SJSA1 (cell line): ENCODE data around the gene ANKK1. TPM values are rescaled to one million over a fixed set of nuclear protein-coding genes. Genes with fewer than 3 reads are reported as not detected.

ENCODE experiments used
- DNase-seq, 2 experiments: peaks; one replicate each; pipeline ENCODE4 v3.0.0-alpha.2; 2015 to 2020; ENCODE audit warnings: low spot score in 2 of 2, low read depth in 1 of 2
- H3K27ac ChIP-seq: fragments of 250-450 bp; sonication (Bioruptor Pico); 2 replicates; pipeline ENCODE4 v1.5.1; 2020; ENCODE audit warnings: mild to moderate bottlenecking, moderate library complexity
- H3K27me3 ChIP-seq: fragments of 250-450 bp; sonication (Bioruptor Pico); replicated peaks from 2 replicates; pipeline ENCODE4 v1.5.1; 2020; ENCODE audit warnings: mild to moderate bottlenecking, moderate library complexity
- H3K36me3 ChIP-seq: fragments of 250-450 bp; sonication (Bioruptor Pico); 2 replicates; pipeline ENCODE4 v1.5.1; 2020; ENCODE audit warnings: mild to moderate bottlenecking
- H3K4me1 ChIP-seq: fragments of 250-450 bp; sonication (Bioruptor Pico); replicated peaks from 2 replicates; pipeline ENCODE4 v1.6.1; 2021; ENCODE audit warnings: mild to moderate bottlenecking
- H3K4me3 ChIP-seq: fragments of 250-450 bp; sonication (Bioruptor Pico); 2 replicates; pipeline ENCODE4 v1.5.1; 2020; ENCODE audit warnings: mild to moderate bottlenecking
- H3K9me3 ChIP-seq: fragments of 250-450 bp; sonication (Bioruptor Pico); replicated peaks from 2 replicates; pipeline ENCODE4 v1.5.1; 2020; ENCODE audit warnings: mild to moderate bottlenecking
- total RNA-seq: library from RNA; depleted of rRNA; stranded (reverse); fragments of >200 nt; shearing (Covaris generic); gene quantifications from 2 replicates; pipeline ENCODE4 v1.2.3, GENCODE V29; 2014

ANKK1 gene
- total RNA-seq, 1 experiment from 2014 or later = not detected

DNA sequence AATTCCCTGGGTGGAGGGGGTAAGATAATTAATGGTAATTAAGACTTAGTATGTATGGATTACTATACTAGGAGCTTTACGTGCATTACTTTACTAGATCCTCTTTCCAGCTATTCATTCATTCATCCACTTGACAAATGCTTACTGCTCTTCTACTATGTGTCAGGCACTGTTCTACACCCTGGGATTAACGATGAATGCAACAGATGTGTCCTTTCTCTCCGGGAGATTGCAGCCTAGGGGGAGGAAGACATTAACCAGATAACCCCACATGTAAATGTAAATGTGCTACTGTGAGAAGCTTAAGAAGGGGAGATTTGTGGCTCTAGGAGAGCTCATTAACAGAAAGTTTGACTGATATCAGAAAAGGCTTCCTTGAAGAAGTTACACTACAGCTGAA is 1.7 kb downstream of the ANKK1 start:
- H3K27me3 ChIP-seq = no peaks in the 10 kb centered on the region
- no peaks in the 10 kb centered on the region for H3K9me3 ChIP-seq
- H3K4me3 ChIP-seq = no peak overlapping the region
- no peak for DNase-seq
- no peak overlapping the region for H3K27ac ChIP-seq
- H3K36me3 ChIP-seq = no peaks in the 10 kb centered on the region
- H3K4me1 ChIP-seq = peaks cover 5% of the 10 kb centered on the region; the same call in 1 of the 2 replicates

DNA sequence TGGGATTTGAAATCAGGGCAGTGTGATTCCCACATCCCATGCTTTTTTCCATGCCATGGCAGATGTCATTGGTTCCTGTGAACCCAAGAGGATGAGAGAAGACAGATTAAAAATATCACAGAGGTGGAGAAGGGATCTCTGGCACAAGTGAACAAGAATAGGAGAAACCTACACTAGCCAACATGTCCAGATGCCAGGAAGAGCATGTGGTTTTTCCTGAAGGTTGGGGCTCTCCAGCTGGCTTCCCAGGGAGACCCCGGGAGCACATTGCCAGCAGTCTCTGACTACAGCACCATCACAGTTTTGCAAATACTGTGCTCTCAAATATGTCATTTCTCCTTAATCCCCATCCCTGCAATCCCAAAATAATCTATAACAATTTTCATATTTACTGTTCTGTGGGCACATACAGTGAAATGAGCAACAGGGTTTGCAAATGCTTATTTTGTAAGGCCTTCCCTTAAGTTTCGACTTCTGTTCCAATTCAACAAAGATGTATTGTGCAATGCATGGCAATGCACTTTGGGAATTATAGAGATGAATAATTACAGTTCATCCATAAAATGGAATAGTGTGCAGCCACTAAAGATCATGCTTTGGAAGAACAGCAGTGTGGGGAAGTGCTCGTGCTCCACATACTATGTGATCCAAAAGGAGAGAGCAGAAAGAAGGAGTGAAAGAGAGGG is 4.8 kb downstream of the ANKK1 start:
- Histone ChIP-seq H3K36me3 (no peaks in the 10 kb centered on the region), H3K9me3 (no peaks in the 10 kb centered on the region), H3K4me3 (no peak overlapping the region), H3K27me3 (no peaks in the 10 kb centered on the region), H3K4me1 (no peaks in the 10 kb centered on the region), H3K27ac (no peak overlapping the region)
- DNase-seq = no peak

DNA sequence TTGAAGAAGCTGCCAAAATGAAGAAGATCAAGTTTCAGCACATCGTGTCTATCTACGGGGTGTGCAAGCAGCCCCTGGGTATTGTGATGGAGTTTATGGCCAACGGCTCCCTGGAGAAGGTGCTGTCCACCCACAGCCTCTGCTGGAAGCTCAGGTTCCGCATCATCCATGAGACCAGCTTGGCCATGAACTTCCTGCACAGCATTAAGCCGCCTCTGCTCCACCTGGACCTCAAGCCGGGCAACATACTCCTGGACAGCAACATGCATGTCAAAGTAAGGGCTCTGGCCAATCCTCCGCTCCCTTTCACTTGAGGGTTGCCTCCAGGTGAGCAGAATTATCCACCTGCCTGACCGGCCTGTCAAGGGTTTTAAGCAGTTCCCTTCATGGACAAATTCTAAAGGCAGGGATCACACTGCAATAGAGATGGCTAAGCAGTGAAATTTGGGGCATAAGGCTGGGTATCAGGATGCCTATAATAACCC is 6.0 kb downstream of the ANKK1 start:
- H3K36me3 ChIP-seq = no peaks in the 10 kb centered on the region
- H3K4me1 ChIP-seq = no peaks in the 10 kb centered on the region
- H3K27ac ChIP-seq = no peak overlapping the region
- no peaks in the 10 kb centered on the region for H3K9me3 ChIP-seq
- H3K27me3 ChIP-seq = no peaks in the 10 kb centered on the region
- DNase-seq = no peak
- H3K4me3 ChIP-seq = no peak overlapping the region

DNA sequence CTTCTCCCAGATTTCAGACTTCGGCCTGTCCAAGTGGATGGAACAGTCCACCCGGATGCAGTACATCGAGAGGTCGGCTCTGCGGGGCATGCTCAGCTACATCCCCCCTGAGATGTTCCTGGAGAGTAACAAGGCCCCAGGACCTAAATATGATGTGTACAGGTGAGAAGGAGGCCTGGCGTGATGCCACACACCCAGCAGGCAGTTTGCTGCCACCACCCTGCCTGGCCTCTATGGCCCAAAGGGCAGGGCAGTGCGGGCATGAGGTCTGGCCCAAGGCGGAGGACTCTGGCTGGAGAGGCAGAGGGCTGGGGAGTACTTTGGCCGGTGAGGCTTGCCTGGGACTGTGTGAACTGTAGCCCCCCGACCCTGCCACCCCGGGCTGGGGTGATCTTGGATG is 7.3 kb downstream of the ANKK1 start:
- Histone ChIP-seq H3K27me3 (no peaks in the 10 kb centered on the region), H3K27ac (no peak overlapping the region), H3K4me3 (no peak overlapping the region), H3K9me3 (no peaks in the 10 kb centered on the region), H3K36me3 (no peaks in the 10 kb centered on the region), H3K4me1 (no peaks in the 10 kb centered on the region)
- DNase-seq = no peak

DNA sequence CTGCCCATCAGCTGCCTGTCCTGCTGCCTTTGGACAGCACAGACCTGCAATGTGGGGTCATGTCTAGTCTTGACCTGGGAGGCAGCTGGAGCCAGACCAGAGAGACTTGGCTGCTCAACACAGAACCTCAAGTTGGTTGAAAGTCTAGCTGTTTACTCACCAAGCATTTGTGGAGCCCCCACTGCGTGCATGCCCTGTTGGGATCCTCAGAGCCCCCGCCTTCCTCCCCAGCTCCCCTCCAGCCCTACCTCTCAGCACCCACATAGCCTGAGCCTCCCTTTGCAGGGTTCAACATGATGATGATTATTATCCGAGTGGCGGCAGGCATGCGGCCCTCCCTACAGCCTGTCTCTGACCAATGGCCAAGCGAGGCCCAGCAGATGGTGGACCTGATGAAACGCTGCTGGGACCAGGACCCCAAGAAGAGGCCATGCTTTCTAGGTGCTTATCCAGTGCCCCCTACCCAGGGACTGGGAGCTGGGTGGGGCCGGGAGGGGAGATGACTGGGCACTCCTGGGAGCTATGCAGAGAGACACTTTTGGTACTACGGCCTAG is 8.3 kb downstream of the ANKK1 start:
- Histone ChIP-seq H3K27ac (no peak overlapping the region), H3K27me3 (no peaks in the 10 kb centered on the region), H3K36me3 (no peaks in the 10 kb centered on the region), H3K9me3 (no peaks in the 10 kb centered on the region), H3K4me3 (no peak overlapping the region), H3K4me1 (no peaks in the 10 kb centered on the region)
- no peak for DNase-seq

DNA sequence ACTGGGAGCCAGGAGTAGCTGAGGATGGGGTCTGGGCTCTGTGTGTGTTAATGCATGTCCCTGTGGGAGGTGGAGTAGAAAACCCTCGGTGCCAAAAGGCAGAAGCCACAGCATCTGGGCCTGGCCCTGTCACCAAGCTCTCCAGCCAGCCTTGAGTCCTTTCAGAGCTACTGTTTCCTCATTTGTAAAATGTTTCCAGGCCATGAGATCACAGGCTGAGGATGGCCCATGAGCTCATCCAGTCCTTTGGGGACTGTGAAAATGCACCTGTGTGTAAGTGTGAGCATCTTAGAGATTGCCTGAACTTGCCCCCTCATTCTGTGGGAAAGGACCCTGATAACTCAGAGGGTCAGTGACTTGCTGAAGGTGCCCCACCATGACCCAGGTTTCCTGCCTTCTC is 9.1 kb downstream of the ANKK1 start:
- H3K27ac ChIP-seq = no peak overlapping the region
- no peaks in the 10 kb centered on the region for H3K4me1 ChIP-seq
- no peaks in the 10 kb centered on the region for H3K9me3 ChIP-seq
- no peak overlapping the region for H3K4me3 ChIP-seq
- no peaks in the 10 kb centered on the region for H3K36me3 ChIP-seq
- DNase-seq = no peak
- no peaks in the 10 kb centered on the region for H3K27me3 ChIP-seq

DNA sequence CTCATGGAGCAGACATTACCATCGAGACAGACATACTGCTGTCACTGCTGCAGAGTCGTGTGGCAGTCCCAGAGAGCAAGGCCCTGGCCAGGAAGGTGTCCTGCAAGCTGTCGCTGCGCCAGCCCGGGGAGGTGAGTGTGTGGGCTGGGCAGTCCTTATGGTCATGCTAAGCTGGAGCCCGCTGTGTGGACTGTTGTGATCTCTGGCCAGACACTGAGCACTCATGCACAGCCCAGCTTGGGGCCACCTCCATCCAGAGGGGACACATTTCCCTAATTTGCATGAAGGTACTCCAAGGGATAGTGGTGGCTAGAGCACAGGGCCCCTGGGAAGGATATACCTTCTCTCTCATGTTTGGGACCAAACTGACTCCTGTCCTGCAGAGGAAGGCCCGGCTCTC is 9.6 kb downstream of the ANKK1 start:
- H3K4me3 ChIP-seq = no peak overlapping the region
- no peaks in the 10 kb centered on the region for H3K27me3 ChIP-seq
- no peaks in the 10 kb centered on the region for H3K4me1 ChIP-seq
- H3K36me3 ChIP-seq = no peaks in the 10 kb centered on the region
- H3K27ac ChIP-seq = no peak overlapping the region
- no peaks in the 10 kb centered on the region for H3K9me3 ChIP-seq
- DNase-seq = no peak

DNA sequence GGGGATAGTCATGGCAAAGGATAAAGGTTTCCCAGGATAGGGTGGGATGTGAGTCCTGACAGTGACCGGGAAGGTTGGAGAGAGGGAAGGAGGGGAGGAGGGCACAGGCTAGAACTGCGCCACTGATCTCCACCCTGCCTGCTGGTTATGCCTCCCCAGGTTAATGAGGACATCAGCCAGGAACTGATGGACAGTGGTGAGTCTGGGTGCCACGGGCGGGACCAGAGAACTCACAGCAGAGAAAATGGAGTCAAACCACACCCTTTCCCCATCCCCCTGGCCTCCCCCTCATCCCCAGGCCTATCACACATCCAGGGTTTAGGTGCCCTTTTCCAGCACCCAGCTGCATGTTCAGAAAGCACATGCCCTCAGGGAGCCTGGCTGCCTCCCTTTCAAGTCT is 10.2 kb downstream of the ANKK1 start:
- no peaks in the 10 kb centered on the region for H3K4me1 ChIP-seq
- no peak overlapping the region for H3K27ac ChIP-seq
- no peaks in the 10 kb centered on the region for H3K27me3 ChIP-seq
- no peaks in the 10 kb centered on the region for H3K9me3 ChIP-seq
- H3K4me3 ChIP-seq = no peak overlapping the region
- no peak for DNase-seq
- no peaks in the 10 kb centered on the region for H3K36me3 ChIP-seq

DNA sequence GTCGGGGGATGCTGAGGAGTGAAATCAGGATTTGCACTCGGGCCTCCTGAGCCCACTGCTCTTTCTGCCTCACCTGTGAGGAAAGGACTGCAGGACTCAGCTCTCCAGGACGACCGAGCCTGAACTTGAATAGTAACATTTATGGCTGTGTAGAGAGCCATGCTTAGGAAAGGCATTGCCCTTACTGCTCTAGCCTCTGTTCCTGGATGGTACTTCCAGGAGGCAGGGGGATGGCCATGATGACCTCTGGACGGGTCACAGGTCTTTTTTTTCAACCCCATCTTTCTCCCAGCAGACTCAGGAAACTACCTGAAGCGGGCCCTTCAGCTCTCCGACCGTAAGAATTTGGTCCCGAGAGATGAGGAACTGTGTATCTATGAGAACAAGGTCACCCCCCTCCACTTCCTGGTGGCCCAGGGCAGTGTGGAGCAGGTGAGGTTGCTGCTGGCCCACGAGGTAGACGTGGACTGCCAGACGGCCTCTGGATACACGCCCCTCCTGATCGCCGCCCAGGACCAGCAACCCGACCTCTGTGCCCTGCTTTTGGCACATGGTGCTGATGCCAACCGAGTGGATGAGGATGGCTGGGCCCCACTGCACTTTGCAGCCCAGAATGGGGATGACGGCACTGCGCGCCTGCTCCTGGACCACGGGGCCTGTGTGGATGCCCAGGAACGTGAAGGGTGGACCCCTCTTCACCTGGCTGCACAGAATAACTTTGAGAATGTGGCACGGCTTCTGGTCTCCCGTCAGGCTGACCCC is 11.3 kb downstream of the ANKK1 start:
- no peaks in the 10 kb centered on the region for H3K27me3 ChIP-seq
- no peak for DNase-seq

DNA sequence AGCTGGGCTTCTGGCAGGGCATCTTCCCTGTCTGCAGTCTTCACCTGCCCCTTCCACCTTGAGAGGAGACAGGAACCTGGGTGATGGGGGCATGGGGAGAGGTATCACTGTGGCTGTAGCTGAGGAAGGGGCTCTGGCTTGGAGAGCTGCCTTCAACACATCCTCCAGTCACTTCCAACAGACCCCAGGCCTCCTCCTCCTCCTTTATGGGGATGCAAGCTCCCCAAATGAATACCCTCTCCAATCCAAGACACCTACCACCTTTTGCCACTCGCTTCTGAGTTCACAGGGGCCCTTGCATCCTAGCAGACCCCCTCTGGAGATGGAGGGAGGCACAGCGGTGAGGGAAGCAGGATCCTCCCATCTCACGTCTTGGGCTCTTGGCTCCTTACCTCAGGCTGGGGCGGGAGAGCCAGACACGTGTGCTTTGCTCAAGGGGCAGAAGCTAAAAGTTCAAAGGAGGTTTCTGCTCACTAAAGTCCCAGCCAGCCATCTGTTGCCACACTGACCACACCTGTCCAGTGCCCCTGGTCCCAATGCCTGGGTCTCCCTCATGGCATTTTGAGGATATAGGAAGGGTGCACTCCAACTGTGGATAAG is 13.2 kb downstream of the ANKK1 start:
- no peaks in the 10 kb centered on the region for H3K9me3 ChIP-seq
- H3K4me1 ChIP-seq = no peaks in the 10 kb centered on the region; the same call in 1 of the 2 replicates
- no peaks in the 10 kb centered on the region for H3K27me3 ChIP-seq
- no peaks in the 10 kb centered on the region for H3K36me3 ChIP-seq
- no peak for DNase-seq
- H3K4me3 ChIP-seq = no peak overlapping the region
- H3K27ac ChIP-seq = no peak overlapping the region

More for the DNA sequence above, 11.3 kb downstream of the ANKK1 start:
- Histone ChIP-seq H3K27ac (no peak overlapping the region), H3K4me1 (no peaks in the 10 kb centered on the region), H3K9me3 (no peaks in the 10 kb centered on the region), H3K36me3 (no peaks in the 10 kb centered on the region), H3K4me3 (no peak overlapping the region)

DNA sequence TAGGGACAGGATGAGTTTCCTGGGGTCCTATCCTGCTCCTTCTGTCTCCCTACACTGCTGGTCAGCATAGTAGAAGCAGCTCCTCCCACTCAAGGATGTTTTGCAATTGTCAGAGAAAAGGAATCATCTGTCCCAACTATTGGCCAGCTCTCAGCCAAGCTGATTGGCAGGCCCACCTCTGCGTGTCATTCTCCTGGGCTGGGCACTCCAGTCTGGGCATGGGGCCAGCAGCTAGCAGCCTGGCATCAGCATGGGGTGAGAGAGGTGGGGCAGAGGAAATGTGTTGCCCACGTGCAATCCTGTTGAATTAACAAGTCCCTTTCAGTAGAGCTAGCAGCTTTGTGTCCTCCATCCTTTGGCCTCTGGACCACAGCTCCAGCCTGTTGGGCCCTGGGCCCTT is 14.1 kb downstream of the ANKK1 start:
- H3K36me3 ChIP-seq = no peaks in the 10 kb centered on the region
- no peak overlapping the region for H3K27ac ChIP-seq
- peaks cover 5% of the 10 kb centered on the region for H3K4me1 ChIP-seq
- peak in 1 of 2 experiments; percentile 1 for DNase-seq
- no peaks in the 10 kb centered on the region for H3K27me3 ChIP-seq
- H3K9me3 ChIP-seq = no peaks in the 10 kb centered on the region
- no peak overlapping the region for H3K4me3 ChIP-seq

DNA sequence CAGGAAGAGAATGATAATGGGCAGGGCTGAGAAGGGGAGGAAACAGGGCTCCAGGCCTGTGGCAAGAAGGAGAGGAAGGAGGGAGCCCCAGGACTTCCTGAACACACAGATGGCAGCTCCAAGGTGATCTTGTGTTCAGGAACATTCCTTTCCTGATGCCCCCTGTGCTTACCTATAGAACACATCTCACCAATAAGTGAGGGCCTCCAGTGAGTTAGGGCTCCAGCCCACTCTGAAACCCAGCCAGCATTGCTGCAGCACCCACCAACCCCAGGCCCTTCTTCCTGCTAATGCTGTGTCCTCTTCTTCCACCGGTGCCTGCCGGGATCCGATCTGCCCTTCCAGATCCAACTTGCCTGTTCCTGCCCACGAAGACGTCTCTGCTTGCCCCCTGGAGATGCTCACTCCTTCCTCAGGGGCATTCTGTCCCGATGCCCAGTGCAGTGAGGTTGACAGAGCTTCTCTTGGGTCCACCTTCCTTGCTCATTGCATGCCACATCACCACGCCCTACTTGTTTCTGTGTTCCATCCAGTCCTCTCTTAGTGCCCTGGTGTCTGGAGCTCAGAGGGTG is 17.4 kb downstream of the ANKK1 start:
- H3K36me3 ChIP-seq = no peaks in the 10 kb centered on the region
- H3K4me3 ChIP-seq = no peak overlapping the region
- H3K27me3 ChIP-seq = no peaks in the 10 kb centered on the region
- DNase-seq = no peak
- peaks cover 5% of the 10 kb centered on the region for H3K4me1 ChIP-seq
- no peaks in the 10 kb centered on the region for H3K9me3 ChIP-seq
- no peak overlapping the region for H3K27ac ChIP-seq

DNA sequence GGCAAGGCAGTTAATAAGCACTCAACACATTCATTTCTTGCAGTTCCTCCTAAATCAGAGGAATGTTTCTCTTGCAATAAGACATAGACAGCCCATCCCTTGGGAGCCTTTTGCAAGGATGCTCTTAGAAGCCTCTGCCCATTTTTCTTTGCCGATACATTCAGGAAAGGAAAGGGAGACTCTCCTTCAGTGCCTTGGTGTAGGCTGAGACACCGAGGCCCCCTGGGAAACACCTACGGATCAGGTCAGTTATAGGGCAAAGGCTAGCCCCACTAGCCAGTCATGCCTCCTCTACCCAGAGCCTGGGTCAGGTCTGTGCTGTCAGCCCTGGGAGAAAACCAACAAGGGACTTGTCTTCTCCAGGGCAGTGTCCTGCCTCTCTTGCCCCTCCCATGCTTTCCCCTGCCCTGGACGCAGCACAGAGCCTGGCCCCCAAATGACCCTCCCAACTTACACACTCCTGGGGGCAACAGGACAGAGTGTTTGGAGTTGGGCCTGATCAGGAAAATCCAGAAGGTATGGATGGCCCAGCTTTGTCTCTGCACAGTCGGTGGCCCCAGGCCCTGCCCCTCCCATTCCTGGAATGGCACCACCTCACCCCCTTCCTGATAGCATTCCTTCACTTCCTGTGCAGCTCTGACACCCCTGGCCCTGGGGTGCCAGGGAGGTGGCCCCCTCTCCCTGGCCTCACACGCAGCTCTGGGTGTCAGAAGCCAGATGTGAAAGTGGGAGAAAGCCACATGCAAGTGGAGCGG is 18.3 kb downstream of the ANKK1 start:
- no peaks in the 10 kb centered on the region for H3K27me3 ChIP-seq
- no peak overlapping the region for H3K27ac ChIP-seq
- peaks cover 5% of the 10 kb centered on the region for H3K4me1 ChIP-seq
- no peak overlapping the region for H3K4me3 ChIP-seq
- no peak for DNase-seq
- H3K9me3 ChIP-seq = no peaks in the 10 kb centered on the region
- H3K36me3 ChIP-seq = no peaks in the 10 kb centered on the region
